ENCODE data around the gene TM9SF1. TPM values are rescaled to one million over a fixed set of nuclear protein-coding genes. Genes with fewer than 3 reads are reported as not detected.

Gene TM9SF1
- polyA plus RNA-seq, 1 donor from 2014 or later: 25.1 TPM

DNA sequence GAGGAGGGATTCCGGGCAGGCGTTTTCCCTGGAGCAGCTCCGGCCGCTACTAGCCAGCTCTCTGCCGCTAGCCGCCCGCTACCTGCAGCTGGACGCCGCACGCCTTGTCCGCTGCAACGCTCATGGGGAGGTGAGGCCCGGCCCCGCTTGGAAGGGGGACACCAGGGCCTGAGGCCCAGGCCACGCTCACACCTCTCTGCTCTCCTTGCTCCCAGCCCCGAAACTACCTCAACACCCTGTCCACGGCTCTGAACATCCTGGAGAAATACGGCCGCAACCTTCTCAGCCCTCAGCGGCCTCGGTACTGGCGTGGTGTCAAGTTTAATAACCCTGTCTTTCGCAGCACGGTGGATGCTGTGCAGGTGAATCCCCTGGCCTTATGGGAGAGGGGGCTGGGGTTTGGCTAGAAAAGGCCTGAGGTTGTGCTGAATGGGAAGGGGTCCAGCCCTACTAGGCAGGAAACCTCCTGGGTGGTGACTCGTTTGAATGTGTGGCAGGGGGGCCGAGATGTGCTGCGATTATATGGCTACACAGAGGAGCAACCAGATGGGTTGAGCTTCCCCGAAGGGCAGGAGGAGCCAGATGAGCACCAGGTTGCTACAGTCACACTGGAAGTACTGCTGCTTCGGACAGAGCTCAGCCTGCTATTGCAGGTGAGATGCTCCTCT is 47.3 kb downstream of the TM9SF1 start:
- Mint-ChIP-seq H3K9me3 (no peaks in the 10 kb centered on the region), H3K4me3 (peak overlapping the region; percentile 93 to 99 (median 98)), H3K36me3 (peaks cover 3% of the 10 kb centered on the region), H3K27ac (peak overlapping the region; percentile 63 to 94 (median 93)), H3K27me3 (no peaks in the 10 kb centered on the region), H3K4me1 (peaks cover 18 to 28% (median 22%) of the 10 kb centered on the region in 3 donors)

DNA sequence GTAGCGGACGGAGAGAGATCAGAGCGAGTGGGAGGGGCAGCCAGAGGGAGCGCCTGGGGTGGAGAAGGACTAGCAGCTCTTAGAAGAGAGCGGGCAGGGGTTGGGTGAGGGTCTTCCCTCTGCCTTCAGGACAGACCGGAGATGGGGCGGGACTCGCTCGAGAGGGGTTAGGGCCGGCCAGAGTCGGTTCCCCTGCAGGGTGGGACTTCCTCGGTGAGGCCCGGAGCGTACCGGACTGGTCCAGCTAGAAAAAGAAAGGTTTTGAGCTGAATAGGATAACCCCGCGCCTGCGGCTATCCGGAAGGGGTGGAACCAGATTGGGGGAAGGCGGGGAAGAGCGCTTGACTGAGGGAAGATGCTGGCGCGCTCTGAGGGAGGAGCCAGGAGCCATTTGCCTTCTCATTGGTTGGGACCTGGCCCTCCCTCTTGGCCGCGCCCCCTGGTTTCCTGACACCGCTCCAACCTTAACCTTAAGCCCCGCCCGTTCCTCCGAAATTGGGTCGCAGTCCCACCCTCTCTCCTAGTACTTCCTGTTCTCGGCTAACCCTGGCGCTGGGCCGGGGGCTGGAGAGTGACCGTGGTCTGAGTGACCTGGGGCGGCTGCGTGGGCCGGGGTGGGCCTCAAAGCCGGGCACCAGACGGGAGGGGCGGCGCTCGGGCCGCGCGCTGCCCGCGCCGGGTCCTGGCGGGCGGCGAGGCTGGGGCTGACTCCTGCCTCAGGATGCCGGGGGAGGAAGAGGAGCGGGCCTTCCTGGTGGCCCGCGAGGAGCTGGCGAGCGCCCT is 48.1 kb downstream of the TM9SF1 start, which contains the start of gene RNF31:
RNF31 (plus strand) TSS at position 521 of the 783 bp plus-strand sequence; CDS start at position 722, 201 bp downstream.
- peaks cover 3% of the 10 kb centered on the region for H3K36me3 Mint-ChIP-seq
- peak within 1 kb of the TSS; percentile 94 to 98 (median 95) for H3K27ac Mint-ChIP-seq
- no peaks in the 10 kb centered on the region for H3K9me3 Mint-ChIP-seq
- H3K27me3 Mint-ChIP-seq: no peaks in the 10 kb centered on the region
- peak within 1 kb of the TSS; percentile 97 to 99 (median 98) for H3K4me3 Mint-ChIP-seq
- H3K4me1 Mint-ChIP-seq: peaks cover 18 to 30% (median 22%) of the 10 kb centered on the region in 3 donors

DNA sequence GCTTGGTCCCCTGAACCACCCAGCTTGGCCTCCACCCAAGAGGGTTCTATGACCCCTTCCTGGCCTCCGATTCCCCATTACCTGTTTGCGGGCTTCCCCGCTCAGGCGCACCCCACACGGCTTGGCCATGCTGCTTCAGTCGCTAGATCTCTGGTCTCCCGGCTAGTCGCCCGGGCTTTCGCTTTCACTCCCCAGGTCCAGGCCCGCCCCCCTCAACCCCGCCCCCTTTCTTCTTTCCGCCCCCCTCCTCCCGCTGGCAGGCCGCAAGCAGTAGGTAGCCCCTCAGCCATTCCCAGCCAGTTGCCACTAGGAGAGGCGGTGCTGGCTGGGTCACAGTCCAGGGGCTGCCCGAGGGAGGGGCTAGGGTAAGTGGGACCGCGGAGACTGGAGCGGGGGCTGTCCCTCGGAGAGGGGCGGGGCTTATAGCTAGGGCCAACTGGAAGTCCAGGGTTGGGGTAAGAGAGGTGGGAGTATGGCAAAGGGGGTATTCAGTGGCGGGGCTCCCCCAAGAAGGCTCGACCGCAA is 48.7 kb downstream of the TM9SF1 start, which contains the start of gene PSME2:
PSME2 (minus strand) TSS at position 158 of the 525 bp plus-strand sequence; CDS start at position 129, 29 bp downstream.
- Mint-ChIP-seq H3K4me1 (peaks cover 23 to 32% (median 24%) of the 10 kb centered on the region in 3 donors), H3K36me3 (peaks cover 3% of the 10 kb centered on the region), H3K27me3 (no peaks in the 10 kb centered on the region)

DNA sequence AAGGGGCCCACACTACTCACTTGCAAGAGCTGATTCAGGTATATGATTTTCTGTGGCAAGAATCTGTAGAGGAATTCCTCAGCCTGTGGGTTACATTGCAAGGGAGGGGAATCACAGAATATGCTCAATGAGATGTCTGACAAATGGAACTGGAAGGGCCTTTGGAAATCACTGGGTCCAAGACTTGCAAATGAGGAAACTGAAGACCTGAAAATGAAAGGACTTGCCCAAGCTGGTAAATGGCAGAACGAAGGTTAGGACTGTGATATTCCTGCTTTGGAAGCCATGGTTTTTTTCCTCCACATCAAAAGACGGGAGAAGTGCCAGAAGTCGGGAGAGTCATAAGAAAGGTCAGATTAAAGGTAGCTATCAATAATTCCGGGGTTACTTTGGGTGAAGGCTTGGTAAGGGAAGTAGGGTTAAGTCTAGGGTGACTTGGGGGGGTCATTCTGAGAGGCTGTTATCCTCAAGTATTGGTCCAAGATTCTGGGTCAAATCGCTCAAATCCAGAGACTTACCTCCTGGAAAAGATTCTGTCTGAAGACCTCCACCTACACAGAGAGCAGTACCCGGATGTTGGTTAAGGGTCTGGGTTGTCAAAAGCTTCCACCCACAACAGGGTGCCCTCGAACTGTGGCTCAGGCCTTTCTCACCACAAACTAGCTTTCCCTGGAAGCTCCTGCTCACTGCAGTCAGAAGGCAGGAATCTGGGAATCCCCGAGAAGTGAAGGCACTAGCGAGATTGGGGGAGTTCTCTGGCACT is 49.4 kb downstream of the TM9SF1 start:
- Mint-ChIP-seq H3K27me3 (no peaks in the 10 kb centered on the region), H3K9me3 (no peaks in the 10 kb centered on the region), H3K4me1 (peaks cover 24 to 32% (median 26%) of the 10 kb centered on the region in 3 donors), H3K27ac (peak overlapping the region; percentile 94 to 98 (median 95)), H3K36me3 (peaks cover 3% of the 10 kb centered on the region), H3K4me3 (peak overlapping the region; percentile 97 to 99 (median 98))

More for the DNA sequence above, 48.7 kb downstream of the TM9SF1 start, which contains the start of gene PSME2:
- Mint-ChIP-seq H3K9me3 (no peaks in the 10 kb centered on the region), H3K4me3 (peak within 1 kb of the TSS; percentile 97 to 99 (median 98)), H3K27ac (peak within 1 kb of the TSS; percentile 94 to 98 (median 95))

DNA sequence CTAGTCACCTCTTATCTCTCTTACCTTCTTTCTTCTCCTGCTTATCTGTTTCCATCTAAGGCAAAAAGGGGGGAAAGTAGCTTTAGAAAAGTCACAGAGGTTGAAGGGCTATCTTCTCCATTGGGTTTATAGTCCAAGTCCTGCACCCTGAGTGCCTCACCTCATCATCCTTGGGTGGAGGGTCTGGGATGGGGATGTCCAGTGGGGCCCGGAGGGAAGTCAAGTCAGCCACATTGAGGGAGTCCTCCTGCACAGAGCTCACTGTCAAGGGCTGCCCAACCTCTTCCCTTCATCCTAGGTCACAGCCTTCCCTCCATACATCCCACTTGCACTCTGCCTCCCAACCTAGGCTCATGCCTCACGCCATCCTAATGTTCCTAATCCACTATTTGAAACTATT is 50.0 kb downstream of the TM9SF1 start:
- Mint-ChIP-seq H3K27ac (no peak overlapping the region), H3K27me3 (no peaks in the 10 kb centered on the region), H3K4me1 (peaks cover 26 to 34% (median 27%) of the 10 kb centered on the region in 3 donors), H3K4me3 (peak overlapping the region; percentile 97 to 99 (median 98)), H3K9me3 (no peaks in the 10 kb centered on the region), H3K36me3 (peaks cover 3% of the 10 kb centered on the region)

DNA sequence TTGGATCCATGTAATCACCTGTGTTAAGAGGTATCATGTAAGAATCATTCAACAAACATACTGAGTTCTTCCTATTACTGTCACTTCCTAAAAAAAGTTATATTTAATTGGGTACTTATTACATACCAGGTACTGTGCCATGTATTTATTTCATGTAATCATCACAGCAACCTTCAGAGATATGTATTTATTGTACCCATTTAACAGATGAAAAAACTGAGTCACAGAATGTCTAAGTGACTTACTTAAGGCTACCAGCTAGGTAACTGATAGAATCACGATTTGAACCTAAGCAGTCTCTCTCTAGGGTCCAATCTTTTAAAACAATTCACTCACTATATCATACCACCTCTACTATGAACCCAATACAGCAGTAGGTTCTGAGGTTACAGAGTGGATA is 50.8 kb downstream of the TM9SF1 start:
- H3K36me3 Mint-ChIP-seq: peaks cover 3% of the 10 kb centered on the region
- no peaks in the 10 kb centered on the region for H3K9me3 Mint-ChIP-seq
- H3K4me1 Mint-ChIP-seq: peaks cover 26 to 36% (median 31%) of the 10 kb centered on the region in 3 donors
- no peaks in the 10 kb centered on the region for H3K27me3 Mint-ChIP-seq
- H3K4me3 Mint-ChIP-seq: peak overlapping the region in 1 of 4 donors; percentile 98
- peak overlapping the region in 2 of 3 donors; percentile 52 to 80 for H3K27ac Mint-ChIP-seq

DNA sequence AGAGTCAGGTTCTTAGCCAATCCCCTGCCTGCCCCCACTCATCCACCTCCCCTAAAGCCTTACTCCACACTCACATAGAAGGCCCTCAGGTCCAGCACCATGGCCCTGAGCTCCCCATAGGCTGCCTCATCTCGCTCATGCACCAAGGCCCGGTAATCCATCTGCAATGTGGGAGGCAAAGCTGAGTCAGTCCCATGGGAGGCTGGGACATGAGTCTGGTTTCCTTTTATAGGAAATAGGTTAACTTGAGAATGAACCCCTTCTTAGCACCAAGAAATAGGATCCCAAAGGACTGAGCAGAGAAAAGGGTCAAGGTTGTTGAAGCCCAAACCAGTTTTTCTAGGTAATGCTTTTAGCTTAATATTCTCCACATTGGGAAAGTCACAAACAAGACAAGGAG is 51.7 kb downstream of the TM9SF1 start:
- Mint-ChIP-seq H3K4me3 (peak overlapping the region in 2 of 4 donors; percentile 37 to 98), H3K27me3 (no peaks in the 10 kb centered on the region), H3K27ac (peak overlapping the region in 1 of 3 donors; percentile 52), H3K9me3 (no peaks in the 10 kb centered on the region), H3K4me1 (peaks cover 24 to 39% (median 31%) of the 10 kb centered on the region in 3 donors), H3K36me3 (peaks cover 3% of the 10 kb centered on the region)

DNA sequence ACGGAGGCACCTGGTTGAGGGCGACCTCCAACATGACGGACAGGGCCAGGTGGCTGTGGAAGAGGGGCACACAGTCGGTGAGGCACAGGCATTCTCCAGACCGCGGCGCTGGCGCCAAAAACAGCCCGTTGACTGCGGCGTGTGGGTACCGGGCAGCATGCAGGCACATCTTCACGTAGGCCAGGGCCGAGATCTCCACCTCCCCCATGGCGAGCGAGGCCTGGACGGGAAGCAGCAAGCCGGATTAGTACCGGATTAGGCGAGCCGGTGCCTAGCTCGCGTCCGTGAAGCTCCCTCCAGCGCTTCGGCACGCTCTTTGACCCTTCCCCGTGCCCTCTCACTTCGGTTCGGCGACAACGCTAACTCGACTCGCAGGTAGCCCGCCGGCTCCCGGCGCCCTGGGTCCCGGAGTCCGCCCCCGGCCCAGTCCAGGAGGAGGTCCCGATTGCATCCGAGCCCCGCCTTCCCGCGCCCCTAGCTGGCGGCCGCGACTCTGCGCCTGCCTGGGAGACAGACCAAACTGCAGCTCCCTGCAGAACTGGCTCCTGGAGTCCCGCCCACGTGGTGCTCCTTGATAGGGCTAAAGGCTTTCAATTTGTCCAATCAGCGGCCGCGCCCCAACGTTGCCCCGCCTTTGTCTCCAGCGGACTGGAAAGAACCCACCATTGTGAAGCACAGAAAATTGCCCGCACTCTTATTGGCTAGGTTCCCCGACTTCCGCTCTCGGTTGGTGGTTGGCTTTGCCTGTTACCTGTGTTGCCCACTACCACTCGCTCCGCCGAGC is 54.0 kb downstream of the TM9SF1 start, which contains the start of gene EMC9:
EMC9 (minus strand) TSS at position 495 of the 784 bp plus-strand sequence; CDS start at position 208, 287 bp downstream.
- no peaks in the 10 kb centered on the region for H3K27me3 Mint-ChIP-seq
- H3K4me1 Mint-ChIP-seq: peaks cover 20 to 45% (median 33%) of the 10 kb centered on the region in 3 donors
- H3K36me3 Mint-ChIP-seq: peaks cover 6% of the 10 kb centered on the region

DNA sequence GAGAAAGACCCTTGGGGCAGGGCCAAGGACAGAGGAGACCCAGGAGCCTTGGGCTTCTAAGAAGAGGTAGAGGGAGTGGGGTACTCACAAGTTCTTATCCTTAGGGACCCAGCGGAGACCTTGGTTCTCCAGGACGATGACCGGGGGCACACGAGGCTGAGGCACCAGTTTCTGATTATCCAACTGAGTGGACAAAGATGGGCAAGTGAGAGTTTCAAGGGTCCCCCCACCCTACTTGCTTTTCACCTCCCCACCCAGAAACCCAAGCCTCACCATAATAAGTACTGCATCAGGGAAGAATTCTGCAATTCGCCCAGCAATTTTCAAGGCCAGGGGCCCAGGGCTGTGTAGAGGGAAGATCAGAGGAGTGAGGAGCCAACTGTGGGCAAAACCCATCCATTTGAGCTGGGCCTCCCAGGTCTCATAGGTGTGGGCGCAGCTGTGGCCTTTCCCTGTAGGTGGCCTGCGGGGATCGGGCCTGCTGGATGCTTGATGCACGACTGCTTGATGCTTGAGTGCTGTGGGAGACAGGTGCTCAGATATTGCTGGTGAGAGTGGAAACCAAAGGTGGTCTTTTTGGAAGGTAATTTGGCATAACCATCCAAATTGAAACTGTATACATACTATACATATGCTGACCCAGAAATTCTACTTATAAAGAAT is 55.8 kb downstream of the TM9SF1 start:
- Mint-ChIP-seq H3K27ac (peak overlapping the region; percentile 71 to 87 (median 72)), H3K27me3 (no peaks in the 10 kb centered on the region), H3K9me3 (no peaks in the 10 kb centered on the region), H3K4me1 (peaks cover 19 to 38% (median 25%) of the 10 kb centered on the region in 3 donors), H3K4me3 (peak overlapping the region; percentile 41 to 98 (median 85)), H3K36me3 (peaks cover 5% of the 10 kb centered on the region)

More for the DNA sequence above, 54.0 kb downstream of the TM9SF1 start, which contains the start of gene EMC9:
- Mint-ChIP-seq H3K4me3 (peak within 1 kb of the TSS; percentile 91 to 98 (median 95)), H3K27ac (peak within 1 kb of the TSS; percentile 84 to 95 (median 93)), H3K9me3 (no peaks in the 10 kb centered on the region)

Other genes starting within 250 kb of the TM9SF1 start
- gene DHRS4, start 241.7 kb downstream of the TM9SF1 start, polyA plus RNA-seq: 29.8 TPM
- gene DHRS4L2, start 206.5 kb downstream of the TM9SF1 start, polyA plus RNA-seq: 14.6 TPM
- gene CARMIL3, start 143.4 kb downstream of the TM9SF1 start, polyA plus RNA-seq: 0.35 TPM
- not detected for gene CPNE6, start 123.9 kb downstream of the TM9SF1 start, polyA plus RNA-seq
- 50.2 TPM for gene PCK2, start 101.1 kb downstream of the TM9SF1 start, polyA plus RNA-seq
- gene DCAF11, start 80.7 kb downstream of the TM9SF1 start, polyA plus RNA-seq: 74.5 TPM
- 2.6 TPM for gene NRL, start 80.5 kb downstream of the TM9SF1 start, polyA plus RNA-seq
- 1.1 TPM for gene FITM1, start 64.8 kb downstream of the TM9SF1 start, polyA plus RNA-seq
- gene PSME1, start 59.2 kb downstream of the TM9SF1 start, polyA plus RNA-seq: 804 TPM
- gene EMC9, start 53.9 kb downstream of the TM9SF1 start, polyA plus RNA-seq: 18.2 TPM
- gene PSME2, start 48.8 kb downstream of the TM9SF1 start, polyA plus RNA-seq: 328 TPM
- 54.3 TPM for gene RNF31, start 47.9 kb downstream of the TM9SF1 start, polyA plus RNA-seq
- gene IRF9, start 34.2 kb downstream of the TM9SF1 start, polyA plus RNA-seq: 136 TPM
- 12.5 TPM for gene REC8, start 23.4 kb downstream of the TM9SF1 start, polyA plus RNA-seq
- gene IPO4, start 6.6 kb downstream of the TM9SF1 start, polyA plus RNA-seq: 15.8 TPM
- gene TSSK4, start 10.3 kb upstream of the TM9SF1 start, polyA plus RNA-seq: 0.84 TPM
- 170 TPM for gene CHMP4A, start 18.0 kb upstream of the TM9SF1 start, polyA plus RNA-seq
- gene MDP1, start 20.6 kb upstream of the TM9SF1 start, polyA plus RNA-seq: 33.5 TPM
- 273 TPM for gene NEDD8, start 36.9 kb upstream of the TM9SF1 start, polyA plus RNA-seq
- 64.1 TPM for gene GMPR2, start 37.5 kb upstream of the TM9SF1 start, polyA plus RNA-seq
- 186 TPM for gene TINF2, start 47.2 kb upstream of the TM9SF1 start, polyA plus RNA-seq
- not detected for gene TGM1, start 67.7 kb upstream of the TM9SF1 start, polyA plus RNA-seq
- 37.9 TPM for gene RABGGTA, start 76.2 kb upstream of the TM9SF1 start, polyA plus RNA-seq
- gene DHRS1, start 104.3 kb upstream of the TM9SF1 start, polyA plus RNA-seq: 27.3 TPM
- 1.6 TPM for gene NOP9, start 104.4 kb upstream of the TM9SF1 start, polyA plus RNA-seq
- gene CIDEB, start 112.5 kb upstream of the TM9SF1 start, polyA plus RNA-seq: 19.2 TPM
- gene LTB4R2, start 114.7 kb upstream of the TM9SF1 start, polyA plus RNA-seq: 0.97 TPM
- gene LTB4R, start 116.1 kb upstream of the TM9SF1 start, polyA plus RNA-seq: 2.5 TPM
- gene ADCY4, start 139.6 kb upstream of the TM9SF1 start, polyA plus RNA-seq: 0.75 TPM
- 14.8 TPM for gene RIPK3, start 144.6 kb upstream of the TM9SF1 start, polyA plus RNA-seq
- 0.20 TPM for gene NFATC4, start 172.7 kb upstream of the TM9SF1 start, polyA plus RNA-seq
- gene NYNRIN, start 203.6 kb upstream of the TM9SF1 start, polyA plus RNA-seq: not detected
- 2.9 TPM for gene CBLN3, start 234.2 kb upstream of the TM9SF1 start, polyA plus RNA-seq
- 26.5 TPM for gene KHNYN, start 234.5 kb upstream of the TM9SF1 start, polyA plus RNA-seq
- gene SDR39U1, start 247.3 kb upstream of the TM9SF1 start, polyA plus RNA-seq: 94.0 TPM

All from IgD-negative memory B cell (primary cell).